ENCODE results near the gene LSM8. TPM values are rescaled to one million over a fixed set of nuclear protein-coding genes. Genes with fewer than 3 reads are reported as not detected.
A peak's percentile ranks its signal among the peaks of the same experiment; 100 is the strongest.
"Not testable (repeated sequence)": the region's sequence is repeated elsewhere in the genome, so short reads cannot be mapped to it uniquely, and the experiment has no call there.

Gene LSM8
- polyA plus RNA-seq (ENCODE audit: insufficient read length) = 35.8 TPM

DNA sequence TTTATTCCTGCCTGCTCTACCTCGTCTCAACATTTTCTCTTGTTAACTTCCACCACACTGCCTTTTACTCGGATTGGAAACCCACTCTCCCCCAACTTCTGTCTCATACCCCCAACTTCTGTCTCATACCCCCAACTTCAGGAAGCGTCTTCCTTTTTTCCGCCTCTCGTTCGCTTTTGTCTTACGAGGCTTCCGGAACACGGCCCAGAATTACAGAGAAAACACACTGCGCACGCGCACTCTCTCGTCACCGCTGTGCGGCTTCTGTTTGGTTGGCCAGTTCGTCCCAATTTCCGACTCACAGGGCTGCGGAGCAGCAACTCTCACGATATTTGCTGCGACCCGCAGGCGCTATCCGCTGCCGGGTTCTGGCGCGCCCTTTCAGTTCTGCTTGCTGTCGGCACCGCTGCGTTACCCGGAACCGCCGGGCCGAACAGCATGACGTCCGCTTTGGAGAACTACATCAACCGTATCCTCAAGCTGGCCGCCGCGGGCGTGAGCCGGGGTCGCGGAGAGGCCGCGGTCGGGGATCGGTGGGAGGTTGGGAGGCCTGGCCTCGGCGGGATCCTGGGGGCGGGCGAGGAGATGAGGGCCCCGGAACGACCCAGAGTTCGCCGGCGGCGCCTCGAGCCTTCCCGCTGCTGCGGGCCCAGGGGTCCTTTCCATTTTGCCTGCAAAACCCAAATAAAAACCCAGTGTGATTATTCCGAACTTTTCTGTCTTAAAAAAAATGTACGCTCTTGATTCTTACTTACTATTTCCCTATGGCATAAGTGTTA is at the start of gene LSM8:
Gene LSM8, plus strand, starts transcription at position 379 of the 779 bp plus-strand sequence. Its CDS starts 60 bp downstream, at position 439.
- DNase-seq = peak; percentile 99

DNA sequence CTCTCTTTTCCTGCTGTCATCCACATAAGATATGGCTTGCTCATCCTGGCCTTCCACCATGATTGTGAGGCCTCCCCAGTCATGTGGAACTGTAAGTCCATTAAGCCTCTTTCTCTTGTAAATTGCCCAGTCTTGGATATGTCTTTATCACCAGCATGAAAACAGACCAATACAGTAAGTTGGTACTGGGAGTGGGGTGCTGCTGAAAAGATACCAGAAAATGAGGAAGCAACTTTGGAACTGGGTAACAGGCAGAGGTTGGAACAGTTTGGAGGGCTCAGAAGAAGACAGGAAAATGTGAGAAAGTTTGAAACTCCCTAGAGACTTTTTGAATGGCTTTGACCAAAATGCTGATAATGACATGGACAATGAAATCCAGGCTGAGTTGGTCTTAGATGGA is 49.5 kb upstream of the LSM8 start:
- DNase-seq = not testable (repeated sequence)

- peak; percentile 3 for DNase-seq
These were observed 43.5 kb upstream of the LSM8 start for GRCh38 chr7:118140468-118140867.

- DNase-seq = no peak
These were observed 42.0 kb upstream of the LSM8 start for GRCh38 chr7:118142012-118142411.

- no peak for DNase-seq
These were observed 35.0 kb upstream of the LSM8 start for GRCh38 chr7:118148930-118149329.

- no peak for DNase-seq
These were observed 34.6 kb upstream of the LSM8 start for GRCh38 chr7:118149394-118149793.

DNA sequence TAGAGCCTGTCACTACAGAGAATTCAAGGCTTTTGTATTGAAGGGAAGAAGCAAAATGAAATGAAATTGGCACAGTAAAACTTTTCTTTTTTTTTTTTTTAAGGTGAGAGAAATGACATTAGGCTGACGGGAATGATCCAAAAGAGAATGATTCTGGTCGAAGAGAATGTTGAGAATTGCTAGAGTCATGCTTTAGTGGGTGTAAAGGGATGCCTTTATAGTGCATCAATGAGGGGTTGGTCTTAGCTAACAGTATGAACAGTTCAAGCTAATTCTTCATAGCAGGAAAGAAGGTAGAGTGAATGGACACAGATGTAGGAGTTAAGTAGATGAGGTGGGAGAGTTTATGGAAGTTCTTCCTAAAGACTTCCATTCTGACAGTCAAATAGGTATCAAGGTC is 32.3 kb upstream of the LSM8 start:
- no peak for DNase-seq

DNA sequence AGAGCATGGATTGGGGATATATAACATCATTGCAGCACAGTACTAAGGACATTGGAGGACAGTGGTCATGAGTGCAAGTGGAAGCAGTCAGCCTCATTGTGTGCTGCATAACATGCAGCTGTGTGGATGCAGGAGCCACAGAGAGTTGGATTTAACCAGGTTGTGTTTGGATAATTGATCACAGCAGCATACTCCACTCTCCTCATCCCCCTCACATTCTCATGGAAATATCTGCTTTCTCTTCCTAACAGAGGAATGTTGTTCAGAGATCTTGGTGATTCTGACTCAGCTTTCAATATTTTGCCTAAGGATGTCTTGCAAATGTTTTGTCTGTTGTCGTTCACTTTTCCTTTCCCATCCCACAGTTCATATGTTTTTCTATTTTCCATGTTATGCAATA is 31.8 kb upstream of the LSM8 start:
- no peak for DNase-seq

DNA sequence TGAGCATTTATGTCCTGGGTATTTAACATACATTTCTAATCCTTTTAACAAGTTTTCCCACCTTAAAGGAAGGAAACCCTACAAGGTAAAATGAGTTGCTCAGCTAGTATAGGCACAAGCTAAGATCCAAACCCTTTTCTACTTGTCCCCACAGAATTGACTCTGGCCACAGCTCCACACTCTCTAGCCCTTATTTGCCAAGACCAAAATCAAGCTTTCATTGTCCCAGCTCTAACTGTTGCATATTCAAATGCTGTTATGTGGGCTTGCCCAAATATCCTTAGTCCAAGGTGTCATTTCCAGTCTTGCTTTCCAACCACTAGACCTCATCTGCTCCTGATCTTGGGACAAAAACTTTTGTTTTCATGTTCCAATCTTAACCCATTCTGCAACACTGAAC is 31.3 kb upstream of the LSM8 start:
- no peak for DNase-seq

DNA sequence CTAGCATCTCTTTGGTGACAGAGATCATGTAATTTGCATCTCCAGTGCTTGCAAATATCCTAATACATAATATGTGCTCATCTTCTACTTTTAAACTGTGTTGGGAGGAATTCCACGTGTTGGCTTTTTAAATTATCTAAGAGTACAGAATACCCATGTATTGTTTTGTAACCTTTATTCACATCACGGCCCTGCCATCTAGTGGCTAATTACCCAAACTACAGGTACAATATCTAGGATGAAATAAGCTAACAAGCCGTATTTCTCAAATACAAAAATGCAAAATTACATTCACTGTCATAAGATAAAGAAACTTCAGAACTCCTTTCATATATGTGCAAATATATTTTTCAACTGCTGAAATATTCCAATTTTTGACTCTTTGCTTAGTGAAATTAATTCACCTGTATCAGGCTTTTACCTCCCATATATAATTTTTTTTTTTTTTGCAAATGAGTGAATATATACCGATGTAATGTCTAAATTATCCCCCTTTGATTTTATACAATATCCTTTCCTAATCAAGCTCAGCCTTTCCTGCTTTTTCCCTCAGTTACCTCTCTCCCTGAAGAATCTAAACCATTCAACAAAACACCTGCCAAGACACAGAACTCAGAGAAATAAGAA is 30.3 kb upstream of the LSM8 start:
- peak; percentile 7 for DNase-seq

GRCh38 chr7:118158766-118159165 is 25.2 kb upstream of the LSM8 start:
- no peak for DNase-seq

- no peak for DNase-seq
These were observed 14.8 kb upstream of the LSM8 start for GRCh38 chr7:118169146-118169545.

- no peak for DNase-seq
These were observed 8.2 kb upstream of the LSM8 start for GRCh38 chr7:118175740-118176139.

DNA sequence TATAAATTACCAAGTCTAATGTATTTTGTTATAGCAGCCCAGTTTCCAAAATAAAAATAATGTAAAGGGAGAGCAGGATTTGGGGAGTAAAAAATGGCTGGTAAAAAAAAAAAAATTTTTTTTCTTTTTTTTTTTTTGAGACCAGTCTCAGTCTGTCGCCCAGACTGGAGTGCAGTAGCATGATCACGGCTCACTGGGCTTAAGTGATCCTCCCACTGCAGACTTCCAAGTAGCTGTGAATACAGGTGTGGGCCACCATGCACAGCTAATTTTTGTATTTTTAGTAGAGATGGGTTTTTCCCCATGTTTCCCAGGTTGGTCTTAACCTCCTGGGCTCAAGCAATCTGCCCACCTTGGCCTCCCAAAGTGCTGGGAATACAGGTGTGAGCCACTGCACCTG is 4.8 kb upstream of the LSM8 start:
- DNase-seq = no peak

DNA sequence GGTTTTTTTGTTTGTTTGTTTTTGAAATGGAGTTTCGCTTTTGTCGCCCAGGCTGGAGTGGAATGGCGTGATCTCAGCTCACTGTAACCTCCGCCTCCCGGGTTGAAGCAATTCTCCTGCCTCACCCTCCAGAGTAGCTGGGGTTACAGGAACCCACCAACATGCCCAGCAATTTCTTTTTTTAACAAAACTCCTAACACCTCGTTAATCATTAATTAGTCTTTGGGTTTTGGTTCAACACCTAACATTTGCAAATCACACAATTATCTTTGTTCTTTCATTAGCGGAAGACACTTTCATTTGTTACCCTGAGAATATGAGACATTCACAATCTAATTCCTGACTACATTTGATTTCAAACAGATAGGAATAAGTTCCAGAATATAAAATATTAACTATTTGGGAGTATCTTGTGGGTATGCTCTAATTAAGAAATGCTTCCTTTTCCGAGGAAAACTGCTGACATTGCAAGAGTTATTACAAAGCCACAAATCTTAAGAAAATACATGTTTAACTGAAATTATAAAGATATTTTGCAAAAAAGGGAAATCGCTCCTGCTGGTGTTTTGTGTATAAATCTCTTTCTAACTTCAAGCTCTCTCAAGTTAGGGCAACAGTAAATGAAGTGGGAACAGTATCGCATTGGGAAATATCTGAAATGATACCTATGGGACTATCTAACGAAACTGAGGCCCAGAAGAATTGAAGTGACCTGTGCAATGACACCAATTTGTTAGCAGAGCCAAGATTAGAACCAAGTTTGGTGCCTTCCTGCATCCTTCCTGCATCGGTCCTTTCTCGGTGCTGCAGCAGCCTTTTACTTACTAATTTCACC is 1.2 kb upstream of the LSM8 start:
- DNase-seq = no peak

GRCh38 chr7:118183428-118183785 is 557 bp upstream of the LSM8 start:
- DNase-seq = no peak

DNA sequence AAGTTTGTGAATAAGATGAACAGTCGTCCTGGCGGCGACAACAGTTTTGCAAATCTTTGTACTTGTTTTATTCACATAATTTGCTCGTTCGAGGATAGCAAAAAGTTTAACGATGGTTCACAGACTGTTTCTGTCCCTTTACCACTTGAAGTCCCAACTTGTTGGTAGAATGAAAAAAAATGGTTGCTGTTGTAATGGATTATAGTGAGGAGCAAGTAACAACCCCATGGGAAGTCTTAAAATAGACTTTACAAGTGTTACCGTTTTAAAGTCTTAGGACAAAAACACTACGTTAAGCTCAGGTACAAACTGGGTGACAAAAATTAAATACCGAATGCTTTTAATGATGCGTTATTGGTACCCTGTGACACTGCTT is 589 bp downstream of the LSM8 start:
- no peak for DNase-seq

- DNase-seq = no peak
These were observed 1.3 kb downstream of the LSM8 start for GRCh38 chr7:118185163-118185860.

DNA sequence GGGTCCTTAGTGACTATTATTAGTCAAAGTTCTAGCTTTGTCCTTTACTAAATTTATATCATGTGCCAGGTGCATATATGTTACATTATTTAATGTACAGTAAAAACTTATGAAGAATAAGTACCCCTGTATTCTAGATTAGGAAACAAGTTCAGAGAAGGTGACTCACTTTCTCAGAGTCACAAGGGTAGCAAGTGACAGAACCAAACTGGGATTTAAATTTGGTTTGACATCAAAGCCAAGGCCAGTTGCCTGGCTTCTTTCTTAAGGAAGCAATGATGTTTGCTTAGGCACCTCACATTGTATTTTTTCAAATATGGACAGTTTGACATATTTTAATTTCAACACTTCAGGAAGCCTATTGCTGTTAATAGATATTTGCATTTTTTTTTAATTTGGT is 2.5 kb downstream of the LSM8 start:
- no peak for DNase-seq

- DNase-seq = no peak
These were observed 10.6 kb downstream of the LSM8 start for GRCh38 chr7:118194571-118194970.

DNA sequence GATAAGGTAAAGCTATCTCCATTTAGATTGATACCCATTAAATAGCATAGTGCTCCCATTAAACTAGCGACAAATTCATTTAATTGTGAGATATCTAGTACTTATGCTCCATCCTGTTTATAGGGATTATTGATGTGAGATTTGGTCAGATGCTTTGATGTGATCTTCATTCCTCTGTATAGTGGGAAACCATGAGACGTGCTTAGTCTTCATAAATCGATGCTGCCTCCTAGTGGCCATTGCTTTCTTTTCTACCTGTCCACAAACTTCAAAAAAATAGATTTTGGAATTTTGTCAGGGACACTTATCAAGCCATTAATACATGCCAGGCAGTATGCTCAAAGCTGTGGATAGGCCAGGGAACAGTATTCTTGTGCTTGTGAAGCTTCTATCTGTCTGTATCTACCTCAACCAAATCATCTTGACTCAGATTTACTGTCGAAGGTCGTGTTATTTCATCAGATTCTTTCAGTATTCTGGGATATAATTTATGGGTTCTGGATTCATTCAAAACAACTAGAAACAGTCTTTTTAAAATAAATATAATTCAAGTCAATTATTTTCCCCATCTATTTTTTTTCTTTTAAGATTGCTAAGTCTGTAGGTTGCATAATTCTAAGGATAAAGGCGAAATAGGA is 12.0 kb downstream of the LSM8 start:
- DNase-seq = peak; percentile 28

- DNase-seq = peak; percentile 48
These were observed 18.1 kb downstream of the LSM8 start for GRCh38 chr7:118202061-118202460.

All from hindlimb muscle (tissue), 1 donor.